Neural cell (in vitro differentiated cells): ENCODE data around the gene N4BP2.

Experiments
- CTCF ChIP-seq: fragments of 450-650 bp; IDR thresholded peaks from 2 replicates; pipeline ENCODE4 v1.5.1; 2014; ENCODE audit warnings: antibody characterized with exemption, mild to moderate bottlenecking, moderate library complexity; ENCODE audit not compliant: poor library complexity, severe bottlenecking
- EZH2 ChIP-seq: fragments of 200-600, 300-800 bp; shearing (Covaris generic), sonication (generic); IDR thresholded peaks from 2 replicates; pipeline ENCODE4 v1.6.1; 2014; ENCODE audit warnings: antibody characterized with exemption, low read length, borderline replicate concordance, mild to moderate bottlenecking; ENCODE audit not compliant: insufficient read depth, poor library complexity, severe bottlenecking
- POLR2AphosphoS5 ChIP-seq: IDR thresholded peaks from 2 replicates; pipeline ENCODE4 v1.6.1; 2012
- RAD21 ChIP-seq: fragments of 450-650 bp; conservative IDR thresholded peaks from 2 replicates; pipeline ENCODE4 v1.6.1; 2014; ENCODE audit warnings: antibody characterized with exemption, mild to moderate bottlenecking, moderate library complexity
- TAF1 ChIP-seq: IDR thresholded peaks from 2 replicates; pipeline ENCODE4 v1.6.1; 2012; ENCODE audit warnings: low read depth

GRCh38 chr4:40176602-40177001 lies 120.0 kb downstream of the N4BP2 start:
- TF ChIP-seq CTCF (no peak), EZH2 (no peak), POLR2AphosphoS5 (no peak), TAF1 (no peak), RAD21 (no peak)
